ENCODE measurements around the gene CARD11.
"Not testable (repeated sequence)": the region's sequence is repeated elsewhere in the genome, so short reads cannot be mapped to it uniquely, and the experiment has no call there.

CARD11 gene

DNA sequence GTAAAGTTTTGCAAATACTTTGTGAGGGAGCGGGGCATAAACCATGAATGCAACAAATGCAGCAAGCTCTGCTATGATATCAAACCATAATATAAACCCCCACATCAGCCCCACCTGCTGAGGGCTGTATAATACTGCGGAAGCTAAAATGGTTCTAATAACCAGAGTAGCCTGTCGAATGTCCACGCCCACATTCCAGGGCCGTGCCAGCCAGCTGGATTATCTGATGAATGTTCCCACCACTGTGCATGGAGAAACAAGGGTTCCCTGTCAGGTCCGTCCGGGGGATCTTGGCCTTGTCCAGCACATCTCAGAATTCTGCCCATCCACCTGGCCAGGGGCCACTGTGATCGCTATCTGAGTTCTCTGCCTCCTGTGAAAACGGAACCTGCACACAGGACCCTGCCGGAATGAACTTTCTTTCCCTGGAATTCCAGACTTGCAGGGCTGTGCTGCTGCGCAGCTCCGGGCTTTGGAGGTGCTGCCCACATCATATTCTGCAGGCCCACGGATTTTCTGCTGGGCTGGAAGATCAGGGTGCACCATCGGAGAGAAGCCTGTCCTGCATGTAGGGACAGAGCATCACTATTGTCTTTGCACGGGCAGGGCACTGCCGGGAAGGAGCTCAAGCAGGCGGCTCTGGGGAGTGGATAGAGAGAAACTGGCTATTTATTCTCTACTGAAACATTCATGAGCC lies 122.6 kb downstream of the CARD11 start:
- TF ChIP-seq Cebpa-rat (IDR thresholded peaks at IDR 0.05) = no peak

DNA sequence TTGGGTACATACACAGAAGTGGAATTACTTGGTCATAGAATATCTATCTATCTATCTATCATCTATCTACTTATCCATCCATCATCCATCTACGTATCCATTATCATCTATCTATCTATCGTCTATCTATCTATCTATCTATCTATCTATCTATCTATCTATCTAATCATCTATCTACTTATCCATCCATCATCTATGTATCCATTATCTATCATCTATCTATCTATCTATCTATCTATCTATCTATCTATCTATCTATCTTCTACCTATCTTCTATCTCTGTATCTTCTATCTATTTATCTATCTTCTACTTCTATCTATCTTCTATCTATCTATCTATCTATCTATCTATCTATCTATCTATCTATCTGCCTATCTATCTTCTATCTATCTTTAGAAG lies 123.2 kb downstream of the CARD11 start:
- not testable (repeated sequence) for H3K4me2 ChIP-seq, H4K20me1 ChIP-seq, H3K4me3 ChIP-seq, H3K9me3 ChIP-seq, H3K27ac ChIP-seq, H3K9ac ChIP-seq, H3K27me3 ChIP-seq, H3K4me1 ChIP-seq
- peaks cover 73% of the 10 kb centered on the region for H3K36me3 ChIP-seq

More for the DNA sequence above, 122.6 kb downstream of the CARD11 start:
- Histone ChIP-seq H3K4me3 (no peak overlapping the region), H3K9ac (no peak overlapping the region), H3K4me1 (no peaks in the 10 kb centered on the region), H3K27me3 (no peaks in the 10 kb centered on the region), H3K27ac (no peak overlapping the region), H3K36me3 (peaks cover 68% of the 10 kb centered on the region), H4K20me1 (no peaks in the 10 kb centered on the region), H3K9me3 (no peaks in the 10 kb centered on the region), H3K4me2 (no peak overlapping the region)

DNA sequence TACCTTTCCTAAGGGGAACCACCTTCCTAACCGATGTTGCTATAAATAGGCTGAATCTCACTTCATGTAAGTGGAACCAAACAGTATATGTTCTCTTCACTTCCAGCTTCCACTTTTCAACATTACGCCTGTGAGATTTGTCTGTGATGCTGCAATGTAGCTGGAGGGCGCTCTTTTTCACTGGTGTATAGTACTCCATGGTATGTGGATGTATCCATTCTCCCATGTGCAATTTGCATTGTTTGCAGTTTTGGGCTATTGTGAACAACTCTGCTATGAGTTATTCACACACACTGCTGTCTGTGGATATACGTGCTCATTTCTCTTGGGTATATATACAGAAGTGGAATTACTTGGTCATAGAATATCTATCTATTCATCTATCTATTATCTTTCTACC lies 123.6 kb downstream of the CARD11 start:
- no peaks in the 10 kb centered on the region for H3K9me3 ChIP-seq
- no peaks in the 10 kb centered on the region for H3K27me3 ChIP-seq
- H4K20me1 ChIP-seq = no peaks in the 10 kb centered on the region
- no peak overlapping the region for H3K9ac ChIP-seq
- H3K4me2 ChIP-seq = no peak overlapping the region
- no peak overlapping the region for H3K4me3 ChIP-seq
- peaks cover 74% of the 10 kb centered on the region for H3K36me3 ChIP-seq
- TF ChIP-seq Cebpa-rat (IDR thresholded peaks at IDR 0.05) = no peak
- H3K4me1 ChIP-seq = no peaks in the 10 kb centered on the region
- no peak overlapping the region for H3K27ac ChIP-seq

DNA sequence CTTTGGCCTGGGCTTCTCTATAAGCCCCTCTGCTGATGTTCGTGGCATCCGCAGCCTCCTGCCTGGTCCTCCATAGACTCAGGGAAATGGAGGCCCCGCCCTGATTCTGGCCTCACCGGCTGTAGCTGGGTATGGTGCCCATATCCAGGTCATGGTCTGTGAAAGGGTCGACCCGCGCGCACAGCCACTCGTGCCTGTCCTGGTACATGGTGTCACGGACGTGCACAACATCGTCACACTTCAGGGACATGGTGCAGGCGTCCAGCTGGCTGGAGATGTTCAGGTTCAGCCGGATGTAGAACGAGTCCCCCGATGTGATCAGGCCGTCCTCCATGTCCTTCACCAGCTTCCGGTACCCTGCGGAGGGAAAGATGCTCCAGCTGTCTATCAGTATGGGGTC lies 124.4 kb downstream of the CARD11 start:
- peaks cover 78% of the 10 kb centered on the region for H3K36me3 ChIP-seq
- H3K27me3 ChIP-seq = no peaks in the 10 kb centered on the region
- no peaks in the 10 kb centered on the region for H3K4me1 ChIP-seq
- no peak overlapping the region for H3K4me3 ChIP-seq
- H3K4me2 ChIP-seq = no peak overlapping the region
- H4K20me1 ChIP-seq = no peaks in the 10 kb centered on the region
- no peak overlapping the region for H3K9ac ChIP-seq
- H3K27ac ChIP-seq = no peak overlapping the region
- no peaks in the 10 kb centered on the region for H3K9me3 ChIP-seq
- no peak for TF ChIP-seq Cebpa-rat (IDR thresholded peaks at IDR 0.05)

DNA sequence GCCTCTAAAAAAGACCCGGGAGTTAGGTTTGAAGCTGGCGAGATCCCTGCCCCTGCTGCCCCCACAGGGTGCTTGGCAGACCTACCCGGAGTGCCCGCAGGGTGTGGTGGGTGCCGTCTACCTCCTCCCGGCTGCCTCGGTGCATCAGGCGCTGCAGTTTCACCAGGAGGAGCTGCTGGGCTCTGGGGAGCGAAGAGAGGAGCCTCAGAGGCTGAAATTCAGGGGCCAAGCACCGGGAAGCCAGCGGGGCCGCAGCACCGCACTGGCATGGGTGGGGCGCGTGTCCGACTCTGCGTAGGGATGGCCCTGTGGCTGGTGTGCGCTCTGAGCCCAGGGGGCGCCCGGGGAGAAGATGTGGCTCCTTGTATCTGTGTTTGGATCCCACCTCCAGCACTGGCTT lies 125.3 kb downstream of the CARD11 start:
- no peaks in the 10 kb centered on the region for H3K27me3 ChIP-seq
- peaks cover 82% of the 10 kb centered on the region for H3K36me3 ChIP-seq
- no peak overlapping the region for H3K4me3 ChIP-seq
- H3K4me1 ChIP-seq = no peaks in the 10 kb centered on the region
- H3K9ac ChIP-seq = no peak overlapping the region
- H3K9me3 ChIP-seq = no peaks in the 10 kb centered on the region
- H3K4me2 ChIP-seq = no peak overlapping the region
- H4K20me1 ChIP-seq = no peaks in the 10 kb centered on the region
- TF ChIP-seq Cebpa-rat (IDR thresholded peaks at IDR 0.05) = no peak
- H3K27ac ChIP-seq = no peak overlapping the region

DNA sequence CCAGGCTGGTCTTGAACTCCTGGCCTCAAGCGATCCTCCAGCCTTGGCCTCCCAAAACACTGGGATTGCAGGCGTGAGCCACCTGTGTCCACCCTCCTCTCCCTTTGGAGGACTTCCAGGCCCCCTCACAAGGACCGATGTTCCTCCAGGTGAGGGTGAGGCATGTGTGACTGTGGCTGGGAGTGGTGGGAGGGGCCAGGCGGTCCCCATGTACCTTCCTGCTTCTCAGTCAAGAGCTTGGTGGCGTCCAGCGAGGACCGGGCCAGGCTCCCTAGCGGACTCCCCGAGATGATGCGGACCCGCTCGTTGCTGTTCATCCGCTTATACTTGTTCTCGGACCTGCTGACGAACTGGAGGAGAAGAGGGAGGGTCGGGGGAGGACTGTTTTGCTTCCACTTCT lies 128.6 kb downstream of the CARD11 start:
- H3K4me3 ChIP-seq = no peak overlapping the region
- H4K20me1 ChIP-seq = no peaks in the 10 kb centered on the region
- no peaks in the 10 kb centered on the region for H3K27me3 ChIP-seq
- no peak overlapping the region for H3K27ac ChIP-seq
- no peaks in the 10 kb centered on the region for H3K4me1 ChIP-seq
- TF ChIP-seq Cebpa-rat (IDR thresholded peaks at IDR 0.05) = no peak
- H3K4me2 ChIP-seq = no peak overlapping the region
- H3K36me3 ChIP-seq = peaks cover 78% of the 10 kb centered on the region
- no peak overlapping the region for H3K9ac ChIP-seq
- no peaks in the 10 kb centered on the region for H3K9me3 ChIP-seq

DNA sequence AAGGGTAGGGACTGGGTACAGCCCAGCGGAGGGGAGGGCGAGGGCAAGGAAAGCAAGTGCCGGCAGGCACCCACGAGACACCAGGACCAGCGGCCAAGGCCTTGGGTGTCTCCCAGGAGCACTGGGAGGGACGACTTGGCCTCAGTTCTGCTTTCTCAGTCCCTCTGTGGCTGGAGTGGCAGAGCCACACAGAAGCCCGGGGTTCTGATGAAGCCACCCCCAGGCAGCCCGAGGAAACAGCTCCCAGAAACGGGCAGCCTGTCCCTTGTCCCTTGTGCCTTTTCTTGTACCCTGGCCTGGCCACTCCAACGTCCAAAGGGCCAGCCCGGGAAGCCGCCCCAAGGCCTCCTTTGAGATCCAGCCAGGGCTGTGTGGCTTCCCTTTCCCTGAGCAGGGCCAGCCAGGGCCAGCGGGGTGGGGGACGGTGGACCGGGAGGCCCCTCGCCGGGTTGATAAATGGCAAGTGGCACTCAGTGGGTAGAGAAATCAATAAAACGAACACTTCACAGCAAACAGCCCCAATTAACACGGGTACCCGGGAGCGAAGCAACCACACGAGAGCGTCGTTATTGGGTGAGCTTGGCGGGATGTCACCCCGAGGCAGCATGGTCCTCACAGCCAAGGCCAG lies 129.8 kb downstream of the CARD11 start:
- H3K27ac ChIP-seq = peak overlapping the region; percentile 30; the same call in 1 of the 2 replicates
- H3K4me1 ChIP-seq = peaks cover 2% of the 10 kb centered on the region
- H3K27me3 ChIP-seq = no peaks in the 10 kb centered on the region
- no peak overlapping the region for H3K4me3 ChIP-seq
- peaks cover 70% of the 10 kb centered on the region for H3K36me3 ChIP-seq
- H3K9me3 ChIP-seq = no peaks in the 10 kb centered on the region
- no peak overlapping the region for H3K4me2 ChIP-seq
- no peak for TF ChIP-seq Cebpa-rat (IDR thresholded peaks at IDR 0.05)
- H3K9ac ChIP-seq = no peak overlapping the region
- H4K20me1 ChIP-seq = no peaks in the 10 kb centered on the region

DNA sequence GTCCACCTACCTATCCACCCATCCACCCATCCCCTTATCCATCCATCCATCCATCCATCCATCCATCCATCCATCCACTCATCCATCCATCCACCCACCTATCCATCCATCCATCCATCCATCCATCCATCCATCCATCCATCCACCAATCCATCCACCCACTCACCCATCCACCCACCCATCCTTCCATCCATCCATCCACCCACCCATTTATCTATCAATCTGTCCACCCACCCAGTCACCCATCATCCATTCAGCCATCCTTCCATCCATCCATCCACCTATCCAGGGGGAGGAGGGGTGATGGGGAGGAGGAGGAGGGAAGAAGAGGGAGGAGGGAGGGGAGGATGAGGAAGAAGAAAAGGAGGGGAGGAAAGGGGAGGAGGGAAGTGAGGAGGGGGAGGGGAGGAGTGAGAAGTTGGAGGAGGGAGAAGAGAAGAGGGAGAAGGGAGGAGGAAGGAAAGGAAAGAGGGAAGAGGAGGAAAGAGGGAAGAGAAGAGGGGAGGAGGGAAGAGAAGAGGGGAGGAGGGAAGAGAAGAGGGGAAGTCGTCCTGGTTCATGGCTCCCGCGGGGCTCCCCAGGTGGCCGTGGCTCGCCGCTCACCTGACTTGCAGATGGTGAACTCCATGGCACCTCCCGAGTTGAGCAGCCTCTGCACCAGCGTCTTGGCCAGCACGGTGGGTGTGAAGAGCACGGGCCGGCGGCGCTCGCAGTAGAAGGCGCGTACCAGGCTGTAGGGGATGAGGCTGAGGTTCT lies 130.8 kb downstream of the CARD11 start:
- TF ChIP-seq Cebpa-rat (IDR thresholded peaks at IDR 0.05) = no peak
- no peaks in the 10 kb centered on the region for H3K27me3 ChIP-seq
- H3K9me3 ChIP-seq = no peaks in the 10 kb centered on the region
- H3K4me2 ChIP-seq = no peak overlapping the region
- H3K36me3 ChIP-seq = peaks cover 62% of the 10 kb centered on the region
- H3K4me3 ChIP-seq = no peak overlapping the region
- H3K4me1 ChIP-seq = peaks cover 12% of the 10 kb centered on the region
- H3K9ac ChIP-seq = no peak overlapping the region
- H4K20me1 ChIP-seq = no peaks in the 10 kb centered on the region
- peak overlapping the region; percentile 30; the same call in 1 of the 2 replicates for H3K27ac ChIP-seq

DNA sequence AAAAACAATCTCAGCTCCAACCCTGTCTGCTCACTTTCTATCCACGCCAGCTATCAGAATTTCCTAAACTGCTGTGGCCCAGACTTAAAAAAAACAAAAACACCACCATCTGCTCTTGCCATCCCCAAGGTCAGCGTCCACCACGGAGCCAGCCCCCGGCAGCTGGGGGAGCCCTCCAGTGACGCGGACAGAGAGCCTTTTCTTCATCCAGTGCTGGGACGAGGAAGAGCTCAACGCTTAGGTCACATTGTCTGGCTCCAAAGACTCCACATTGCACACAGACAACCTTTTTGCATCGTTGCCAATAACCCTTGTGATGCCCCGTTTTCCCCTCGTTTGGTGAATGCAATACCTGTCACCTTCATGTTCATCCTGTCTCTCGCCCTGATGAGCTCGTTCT lies 132.2 kb downstream of the CARD11 start:
- TF ChIP-seq Cebpa-rat (IDR thresholded peaks at IDR 0.05) = no peak
- no peaks in the 10 kb centered on the region for H3K27me3 ChIP-seq
- peaks cover 26% of the 10 kb centered on the region for H3K4me1 ChIP-seq
- no peak overlapping the region for H3K27ac ChIP-seq
- H3K36me3 ChIP-seq = peaks cover 57% of the 10 kb centered on the region
- no peaks in the 10 kb centered on the region for H3K9me3 ChIP-seq
- H3K4me2 ChIP-seq = no peak overlapping the region
- no peak overlapping the region for H3K9ac ChIP-seq
- H4K20me1 ChIP-seq = no peaks in the 10 kb centered on the region
- H3K4me3 ChIP-seq = no peak overlapping the region

DNA sequence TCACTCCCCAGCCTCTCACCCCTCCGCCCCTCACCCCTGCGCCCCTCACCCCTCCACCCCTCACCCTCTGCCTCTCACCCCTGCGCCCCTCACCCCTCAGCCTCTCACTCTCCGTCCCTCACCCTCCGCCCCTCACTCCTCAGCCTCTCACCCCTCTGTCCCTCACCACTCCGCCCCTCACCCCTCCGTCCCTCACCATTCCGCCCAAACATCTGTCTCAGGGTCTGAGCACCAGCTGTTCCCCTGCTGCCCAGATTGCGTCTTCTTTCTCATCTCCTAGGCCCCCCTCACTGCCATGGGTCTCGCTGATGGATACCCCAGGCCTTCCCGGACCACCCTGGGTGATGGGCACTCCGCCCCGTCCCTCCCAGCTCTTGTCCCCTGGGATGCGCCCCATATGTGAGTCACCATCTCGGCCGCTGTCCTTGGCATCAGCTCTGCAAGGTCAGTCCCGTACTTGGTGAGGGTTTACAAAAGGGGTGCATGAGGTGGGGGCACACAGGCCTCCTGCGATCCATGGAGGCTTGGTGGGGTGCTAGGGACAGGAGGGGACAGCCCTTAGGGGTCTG lies 134.1 kb downstream of the CARD11 start:
- Histone ChIP-seq H3K27me3 (no peaks in the 10 kb centered on the region), H4K20me1 (no peaks in the 10 kb centered on the region), H3K36me3 (peaks cover 50% of the 10 kb centered on the region), H3K27ac (no peak overlapping the region), H3K4me1 (peaks cover 39% of the 10 kb centered on the region), H3K4me2 (no peak overlapping the region), H3K4me3 (no peak overlapping the region), H3K9me3 (no peaks in the 10 kb centered on the region; the same call in 1 of the 2 replicates), H3K9ac (no peak overlapping the region)
- no peak for TF ChIP-seq Cebpa-rat (IDR thresholded peaks at IDR 0.05)
